Muscle of arm (tissue), 12 donors: Measurements from ENCODE around the gene MS4A4A. TPM values are rescaled to one million over a fixed set of nuclear protein-coding genes. Genes with fewer than 3 reads are reported as not detected.
"Not testable (repeated sequence)": the region's sequence is repeated elsewhere in the genome, so short reads cannot be mapped to it uniquely, and the experiment has no call there.

Source experiments
- DNase-seq: peaks from one replicate; pipeline ENCODE4 v3.0.0-alpha.2; 2013
- polyA plus RNA-seq, 12 donors: library from polyadenylated mRNA; unstranded; fragments of 120-200 nt; gene quantifications; one replicate each; pipeline ENCODE4 v1.2.1, GENCODE V29; 2013; ENCODE audit not compliant: insufficient read length in 12 of 12

Gene MS4A4A
- polyA plus RNA-seq, 12 donors = 5.6 to 18.5 (median 13.1) TPM; not detected in 2

- no peak for DNase-seq
These were observed 11.7 kb downstream of the MS4A4A start for GRCh38 chr11:60292145-60292544.

- no peak for DNase-seq
These were observed 20.7 kb downstream of the MS4A4A start for GRCh38 chr11:60301178-60301577.

GRCh38 chr11:60301884-60302283 is 21.4 kb downstream of the MS4A4A start:
- not testable (repeated sequence) for DNase-seq

- DNase-seq = no peak
These were observed 23.2 kb downstream of the MS4A4A start for GRCh38 chr11:60303661-60304060.

- no peak for DNase-seq
These were observed 25.6 kb downstream of the MS4A4A start for GRCh38 chr11:60305906-60306619.

GRCh38 chr11:60307507-60308195 is 27.2 kb downstream of the MS4A4A start:
- DNase-seq = no peak

GRCh38 chr11:60310407-60310998 is 30.0 kb downstream of the MS4A4A start:
- DNase-seq = peak; percentile 15

- no peak for DNase-seq
These were observed 34.3 kb downstream of the MS4A4A start for GRCh38 chr11:60314635-60315321.

GRCh38 chr11:60315871-60316270 is 35.4 kb downstream of the MS4A4A start:
- DNase-seq = no peak

- no peak for DNase-seq
These were observed 35.9 kb downstream of the MS4A4A start for GRCh38 chr11:60316317-60316716.

- DNase-seq = no peak
These were observed 38.3 kb downstream of the MS4A4A start for GRCh38 chr11:60318726-60319125.

- no peak for DNase-seq
These were observed 40.6 kb downstream of the MS4A4A start for GRCh38 chr11:60321051-60321450.

GRCh38 chr11:60326955-60327354 is 46.5 kb downstream of the MS4A4A start, which contains the start of gene MS4A6E:
Gene MS4A6E, plus strand, starts transcription at chr11:60327255. Its CDS starts 7,641 bp downstream, at chr11:60334896.
- DNase-seq = no peak

GRCh38 chr11:60328460-60328859 is 48.0 kb downstream of the MS4A4A start:
- DNase-seq = no peak

GRCh38 chr11:60332846-60333245 is 52.4 kb downstream of the MS4A4A start:
- DNase-seq = no peak

- peak; percentile 38 for DNase-seq
These were observed 53.6 kb downstream of the MS4A4A start for GRCh38 chr11:60334005-60334620.

GRCh38 chr11:60336767-60337391 is 56.4 kb downstream of the MS4A4A start:
- no peak for DNase-seq

- no peak for DNase-seq
These were observed 57.6 kb downstream of the MS4A4A start for GRCh38 chr11:60338053-60338452.

- DNase-seq = no peak
These were observed 58.9 kb downstream of the MS4A4A start for GRCh38 chr11:60339356-60339755.

GRCh38 chr11:60343094-60343704 is 62.7 kb downstream of the MS4A4A start:
- no peak for DNase-seq

GRCh38 chr11:60344146-60344545 is 63.7 kb downstream of the MS4A4A start:
- DNase-seq = no peak
